ENCODE results near the gene GPR142.

Gene GPR142

GRCh38 chr17:74419928-74420411, 52.7 kb downstream of the GPR142 start:
- TF ChIP-seq CSRNP3 (CRISPR knock-in tag; IDR thresholded peaks at IDR 0.05), result no peak
- no peak for TF ChIP-seq TSHZ2 (CRISPR knock-in tag; IDR thresholded peaks at IDR 0.05)
- no peak for TF ChIP-seq TOX (CRISPR knock-in tag; IDR thresholded peaks at IDR 0.05; ENCODE audit: borderline replicate concordance)
- TF ChIP-seq GLIS3 (CRISPR knock-in tag; IDR thresholded peaks at IDR 0.05), result no peak
- TF ChIP-seq OSR1 (CRISPR knock-in tag; IDR thresholded peaks at IDR 0.05), result no peak
- no peak for TF ChIP-seq POU6F1 (CRISPR knock-in tag; IDR thresholded peaks at IDR 0.05; ENCODE audit: borderline replicate concordance, low read depth)
- no peak for TF ChIP-seq TCF4 (CRISPR knock-in tag; IDR thresholded peaks at IDR 0.05; ENCODE audit: borderline replicate concordance)
- TF ChIP-seq CSDC2 (CRISPR knock-in tag; IDR thresholded peaks at IDR 0.05), result no peak
- no peak for TF ChIP-seq ZNF565 (CRISPR knock-in tag; conservative IDR thresholded peaks at IDR 0.05; ENCODE audit: low read depth)
- TF ChIP-seq CREB5 (CRISPR knock-in tag; IDR thresholded peaks at IDR 0.05; ENCODE audit: low read depth), result no peak
- TF ChIP-seq ESRRG (CRISPR knock-in tag; IDR thresholded peaks at IDR 0.05), result no peak
- no peak for TF ChIP-seq ZC3H10 (CRISPR knock-in tag; IDR thresholded peaks at IDR 0.05)
- no peak for TF ChIP-seq ZFP3 (CRISPR knock-in tag; IDR thresholded peaks at IDR 0.05)
- TF ChIP-seq ZNF8 (CRISPR knock-in tag; IDR thresholded peaks at IDR 0.05), result no peak
- ATAC-seq, result no peak
